HG02943 (cell line): ENCODE data around the gene EGR2.

Source experiments
- ATAC-seq: cut with Tn5 transposase; IDR thresholded peaks from one replicate; pipeline ENCODE4 v1.9.1; 2021; ENCODE audit warnings: mild to moderate bottlenecking, low read depth, moderate library complexity; ENCODE audit not compliant: unreplicated experiment

The EGR2 gene

DNA sequence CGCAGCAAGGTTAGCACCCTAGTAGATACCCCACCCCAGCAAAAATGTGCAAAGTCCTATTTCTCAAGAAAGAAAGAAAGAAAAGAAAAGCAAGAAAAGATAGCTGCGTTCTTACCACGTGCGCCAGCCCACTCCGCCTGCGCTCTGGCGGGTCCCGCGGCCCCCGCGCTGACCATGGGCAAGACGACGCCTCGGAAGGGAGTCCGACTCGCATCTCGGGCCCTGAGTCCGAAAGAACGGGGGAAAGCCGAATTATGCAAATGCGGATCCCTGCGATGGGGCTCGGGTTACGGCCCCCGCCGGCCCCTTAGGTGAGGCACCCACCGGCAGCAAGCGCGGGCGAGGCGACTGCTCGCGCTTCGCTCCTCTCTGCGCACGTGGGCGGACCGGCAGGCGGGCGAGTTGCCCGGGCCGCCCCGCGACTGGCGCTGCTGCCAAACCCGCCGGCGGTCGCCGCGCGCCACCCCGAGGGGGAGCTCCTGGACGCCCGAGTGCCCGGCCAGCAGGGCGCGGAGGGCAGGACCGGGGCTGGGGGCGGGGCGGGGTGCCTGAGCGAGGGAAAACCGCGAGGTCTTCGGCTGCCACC is 2.4 kb upstream of the EGR2 start:
- no peak for ATAC-seq

DNA sequence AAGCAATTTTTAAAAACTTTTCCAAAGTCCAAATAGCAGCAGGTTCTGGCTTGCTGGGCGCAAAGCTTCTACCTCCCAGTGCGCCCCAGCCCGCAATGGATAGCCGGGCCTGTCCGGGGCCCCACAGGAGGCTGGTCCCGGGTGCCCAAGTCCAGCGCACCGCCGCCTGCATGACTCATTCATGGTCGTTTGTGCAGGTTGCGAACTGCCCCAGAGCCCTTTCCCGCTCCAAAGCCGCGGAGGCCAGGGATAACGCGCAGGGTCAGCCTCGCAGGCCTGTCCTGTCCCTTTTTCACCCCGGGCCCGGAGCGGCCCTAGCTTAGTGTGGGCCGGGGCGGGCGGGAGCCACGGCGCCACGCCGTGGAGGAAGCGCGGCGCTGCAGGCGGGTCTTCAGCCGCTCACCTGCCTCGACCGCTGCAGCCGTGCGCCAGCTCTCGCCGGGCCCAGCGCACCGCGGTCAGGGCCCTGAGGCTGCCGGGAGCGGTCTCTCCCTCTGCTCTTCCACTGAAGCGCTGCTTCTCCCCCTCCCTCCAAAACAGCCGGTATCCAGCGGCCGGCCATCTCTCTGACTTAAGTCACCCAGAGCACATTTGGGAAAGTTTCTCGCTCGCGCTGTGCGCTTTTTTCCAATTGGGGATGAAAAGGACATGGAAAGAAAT is 1.7 kb upstream of the EGR2 start:
- peak; percentile 32 for ATAC-seq

DNA sequence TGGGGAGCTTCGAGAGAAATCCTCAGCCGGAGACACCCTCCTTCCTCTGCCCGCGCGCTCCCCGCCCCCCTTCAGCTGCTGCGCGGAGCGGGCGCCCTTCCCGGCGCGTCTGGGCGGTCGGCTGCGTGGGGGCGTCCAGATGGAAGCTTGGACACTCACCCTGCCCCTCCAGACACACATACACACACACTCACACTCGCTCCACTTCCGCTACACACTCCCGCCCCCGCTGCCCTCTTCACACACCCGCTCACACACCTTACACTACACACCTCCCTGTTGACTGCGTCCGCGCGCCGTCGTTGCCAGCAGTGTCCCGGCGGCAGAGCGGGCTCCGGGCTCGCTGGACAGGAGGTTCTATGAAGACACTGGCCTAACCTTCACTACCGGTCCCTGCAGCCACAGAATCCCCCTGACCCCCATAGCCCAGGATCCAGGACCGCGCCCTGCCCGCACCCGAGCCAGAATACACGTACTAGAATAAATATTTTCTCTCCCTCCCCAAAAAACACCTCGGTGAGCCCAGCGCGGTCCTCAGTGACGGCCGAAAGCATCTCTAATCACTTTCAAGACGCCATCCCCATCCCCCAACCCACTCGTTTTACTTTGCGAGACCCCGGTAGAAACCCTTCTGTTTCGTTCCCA is 1.1 kb upstream of the EGR2 start:
- peak; percentile 22 for ATAC-seq

DNA sequence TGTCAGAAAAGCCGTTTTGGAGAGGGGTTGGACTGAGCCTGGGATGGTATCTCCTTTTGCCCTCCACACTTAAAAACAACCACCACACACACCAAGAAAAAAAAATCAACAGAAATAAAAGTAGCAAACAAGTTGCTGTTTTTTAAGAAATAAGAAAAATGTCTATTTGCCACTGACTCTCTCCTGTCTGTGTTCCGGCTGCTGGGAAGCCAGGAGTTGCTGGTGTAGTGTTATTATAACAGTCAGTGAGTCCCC is 163 bp downstream of the EGR2 start:
- ATAC-seq, result no peak

DNA sequence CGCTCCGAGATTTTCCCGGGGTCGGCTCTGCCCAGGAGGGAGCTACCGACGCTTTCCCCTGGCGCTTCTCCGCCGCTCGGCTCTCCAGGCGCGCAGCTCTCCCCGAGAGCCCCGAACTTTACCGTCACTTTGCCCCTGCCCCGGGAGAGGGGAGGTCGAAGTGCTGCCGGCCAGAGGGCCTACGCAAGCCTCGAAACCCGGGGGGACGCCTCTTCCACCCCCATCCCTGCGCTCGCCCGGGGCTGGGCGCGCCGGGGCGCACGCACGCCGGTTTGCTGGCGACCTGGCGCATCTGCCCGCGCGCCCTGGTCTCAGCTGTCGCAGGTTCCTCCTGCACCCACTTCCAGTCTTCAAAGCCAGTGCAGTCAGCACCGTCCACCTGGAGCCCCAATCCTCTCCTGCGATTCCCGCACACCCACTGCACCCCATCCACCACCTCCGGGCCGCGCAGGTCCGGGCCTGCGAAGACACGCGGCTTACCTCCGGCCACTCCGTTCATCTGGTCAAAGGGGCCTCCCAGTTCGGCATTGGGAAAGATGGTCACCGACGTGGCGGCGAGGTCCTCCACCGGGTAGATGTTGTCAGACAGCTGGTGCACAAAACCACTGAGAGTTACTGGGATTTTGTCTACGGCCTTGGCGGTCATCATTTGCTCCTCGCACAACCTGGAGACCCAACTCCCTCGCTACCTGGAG is 638 bp downstream of the EGR2 start:
- ATAC-seq, result no peak

DNA sequence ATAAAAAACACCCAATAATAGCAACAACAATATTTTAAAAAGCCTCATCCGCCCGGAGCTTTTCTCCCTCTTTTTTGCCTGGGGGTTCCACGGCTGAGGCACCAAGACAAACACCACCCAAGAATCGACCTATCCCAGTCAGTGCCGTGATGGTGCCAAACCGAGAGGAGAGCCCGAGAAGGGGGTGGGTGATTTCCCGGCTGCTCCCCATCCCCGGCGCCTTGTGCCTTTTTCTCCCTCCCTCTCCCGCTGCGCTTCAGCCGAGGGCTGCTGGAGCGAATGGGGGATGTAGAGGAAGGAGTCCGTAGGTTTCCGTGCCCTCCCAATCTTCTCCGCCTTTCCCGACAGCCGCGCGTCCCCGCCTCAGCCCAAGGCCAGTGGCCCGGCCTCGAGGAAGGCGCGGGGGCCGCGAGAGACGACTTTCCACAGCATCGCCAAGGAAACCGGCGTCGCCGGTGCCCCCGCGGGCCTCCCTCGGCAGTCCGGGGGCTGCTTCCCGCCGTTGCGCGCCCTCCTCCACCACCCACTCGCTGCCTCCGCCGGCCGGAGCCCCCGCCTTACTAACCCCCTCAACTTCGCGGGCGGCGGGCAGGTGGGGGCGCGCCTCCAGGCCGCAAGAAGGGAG is 1.3 kb downstream of the EGR2 start:
- ATAC-seq, result no peak

DNA sequence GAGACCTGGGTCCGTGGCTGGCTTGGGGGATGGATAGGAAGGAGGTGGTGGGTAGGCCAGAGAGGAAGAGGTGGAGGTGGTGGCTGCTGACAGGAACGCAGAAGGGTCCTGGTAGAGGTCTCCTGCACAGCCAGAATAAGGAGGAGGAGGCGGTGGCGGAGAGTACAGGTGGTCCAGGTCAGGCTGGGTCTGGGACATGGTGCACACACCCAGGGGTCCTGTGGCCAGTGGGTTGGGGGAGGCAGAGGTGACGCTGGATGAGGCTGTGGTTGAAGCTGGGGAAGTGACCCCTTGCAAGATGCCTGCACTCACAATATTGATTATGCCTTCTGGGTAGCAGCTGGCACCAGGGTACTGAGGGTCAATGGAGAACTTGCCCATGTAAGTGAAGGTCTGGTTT is 2.2 kb downstream of the EGR2 start:
- no peak for ATAC-seq

DNA sequence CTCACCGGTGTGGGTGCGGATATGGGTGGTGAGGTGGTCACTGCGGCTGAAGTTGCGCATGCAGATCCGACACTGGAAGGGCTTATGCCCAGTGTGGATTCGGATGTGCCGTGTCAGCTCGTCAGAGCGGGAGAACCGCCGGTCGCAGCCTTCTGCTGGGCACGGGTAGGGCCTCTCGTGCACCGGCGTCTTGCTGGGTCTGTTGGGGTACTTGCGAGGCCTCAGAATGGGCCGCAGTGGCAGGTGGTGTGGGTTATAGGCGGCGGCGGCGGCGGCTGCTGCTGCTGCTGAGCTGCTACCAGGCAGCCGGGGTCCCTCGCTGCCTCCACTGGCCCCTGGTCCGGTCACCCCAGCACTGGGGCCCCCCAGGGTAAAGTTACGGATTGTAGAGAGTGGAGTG is 2.7 kb downstream of the EGR2 start:
- no peak for ATAC-seq

DNA sequence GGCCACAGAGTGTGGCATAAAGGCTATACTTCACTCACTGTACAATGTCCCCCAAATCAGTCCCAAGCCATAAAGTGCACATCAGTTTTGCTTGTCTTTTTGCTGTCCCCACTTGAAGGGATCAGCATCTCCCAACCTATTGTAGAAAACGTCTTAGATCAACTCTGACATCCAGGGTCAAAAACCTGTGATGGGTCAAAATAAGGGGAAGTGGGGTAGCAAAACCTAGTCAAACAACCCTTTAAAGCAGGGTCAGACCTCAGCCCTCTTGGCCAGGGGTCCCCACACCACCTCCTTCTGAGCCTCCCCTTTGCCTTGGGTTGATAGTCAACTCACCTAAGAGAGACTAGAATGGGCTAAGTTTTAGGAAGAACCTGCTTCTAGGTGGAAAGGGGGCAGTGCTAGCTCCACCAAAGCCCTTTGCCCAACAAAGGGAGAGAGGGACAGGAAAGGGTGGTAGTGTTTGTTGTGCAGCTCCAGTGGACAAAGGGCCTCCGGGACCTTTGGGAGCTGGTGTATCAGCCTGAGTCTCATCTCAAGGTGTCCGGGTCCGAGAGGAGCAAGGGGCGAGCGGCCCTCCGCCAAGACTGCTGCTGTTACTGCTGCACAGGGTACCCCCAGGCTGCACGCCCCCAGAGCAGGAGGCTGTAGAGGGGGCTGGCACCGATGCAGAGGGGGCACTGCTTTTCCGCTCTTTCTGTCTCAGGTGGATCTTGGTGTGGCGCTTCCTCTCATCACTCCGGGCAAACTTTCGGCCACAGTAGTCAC is 3.3 kb downstream of the EGR2 start:
- no peak for ATAC-seq

DNA sequence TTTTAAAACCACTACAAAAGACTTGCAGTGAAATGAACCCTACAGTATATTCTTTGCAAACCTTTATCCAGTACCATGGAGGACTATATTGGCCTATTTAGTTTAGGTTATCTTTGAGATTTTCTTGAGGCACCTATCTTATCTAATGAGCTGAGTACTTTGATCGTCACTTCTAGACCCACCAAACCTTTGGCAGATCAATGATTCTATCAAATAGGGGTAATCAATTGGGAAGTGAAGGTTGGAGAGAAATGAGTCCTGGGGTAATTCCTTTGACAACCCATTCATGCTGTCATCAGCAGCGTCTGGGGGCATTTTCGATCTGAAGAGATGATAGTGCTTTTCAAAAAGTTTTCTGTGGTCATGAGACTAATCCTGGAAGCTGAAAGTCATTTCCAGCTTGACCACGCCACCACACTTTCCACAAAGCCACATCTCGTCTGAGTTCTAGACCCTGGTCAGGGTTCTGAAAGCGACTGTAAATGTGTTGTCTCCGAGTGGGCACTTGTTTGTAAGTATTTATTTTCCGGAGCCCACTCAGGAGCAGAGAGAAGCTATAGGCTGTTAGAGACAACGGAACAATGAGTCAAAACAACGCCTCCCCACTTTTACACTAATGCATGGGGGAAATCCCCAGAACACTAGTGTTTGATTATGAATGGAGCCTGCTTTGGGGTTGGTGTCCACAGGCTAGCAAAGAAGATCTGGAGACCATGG is 4.8 kb downstream of the EGR2 start:
- ATAC-seq, result no peak

DNA sequence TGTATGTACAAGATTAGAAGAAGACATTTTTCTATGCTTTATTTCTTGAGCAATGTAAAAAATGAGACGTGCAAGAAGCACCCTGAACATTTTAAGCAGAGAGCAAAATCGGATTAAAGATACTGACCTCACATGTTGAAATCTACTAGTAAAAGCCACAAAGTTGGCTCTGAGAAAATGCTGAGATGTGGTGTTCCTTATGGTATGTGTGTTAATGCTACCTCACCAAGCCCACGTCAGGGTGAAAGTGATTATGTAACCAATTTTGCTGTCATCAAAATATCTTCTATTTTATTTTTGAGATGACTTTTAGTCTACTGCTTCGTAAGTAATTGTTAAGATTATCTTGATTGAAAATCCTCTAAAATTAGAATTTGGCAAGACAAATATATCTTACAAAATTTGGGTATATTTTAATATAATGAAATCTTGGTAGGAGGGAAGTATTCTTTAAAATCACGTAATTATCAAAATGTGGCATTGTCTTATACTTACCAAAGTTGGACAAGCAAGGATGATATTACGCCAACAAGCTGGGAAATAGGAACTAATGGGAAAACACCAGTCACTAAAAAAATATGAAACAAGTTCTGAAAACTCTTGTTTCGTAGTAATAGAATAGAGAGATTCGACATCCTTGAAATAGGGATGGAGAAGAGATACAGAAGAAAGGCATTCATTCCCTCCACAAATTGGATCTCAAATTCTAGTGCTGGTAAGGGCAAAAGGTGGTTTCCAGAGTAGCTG is 5.8 kb downstream of the EGR2 start:
- ATAC-seq, result no peak

DNA sequence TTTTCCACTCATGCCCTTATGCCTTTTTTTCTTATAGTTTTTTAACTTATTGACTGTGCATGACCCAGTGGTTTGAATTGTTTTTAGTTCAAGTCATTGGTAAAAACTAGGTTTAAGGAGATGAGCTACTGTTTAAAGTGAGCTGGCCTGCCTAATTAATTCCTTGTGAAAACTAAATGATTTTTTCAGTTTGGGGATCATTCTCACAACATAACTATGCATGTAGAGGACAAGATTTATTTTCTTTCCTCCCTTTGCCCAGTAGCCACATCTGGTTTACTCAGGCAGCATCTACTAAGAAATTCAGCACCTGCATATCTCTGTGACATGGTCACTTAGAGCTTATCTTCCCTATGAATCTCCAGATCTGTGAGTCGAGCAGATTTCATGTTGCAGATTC is 9.9 kb downstream of the EGR2 start:
- ATAC-seq, result no peak

DNA sequence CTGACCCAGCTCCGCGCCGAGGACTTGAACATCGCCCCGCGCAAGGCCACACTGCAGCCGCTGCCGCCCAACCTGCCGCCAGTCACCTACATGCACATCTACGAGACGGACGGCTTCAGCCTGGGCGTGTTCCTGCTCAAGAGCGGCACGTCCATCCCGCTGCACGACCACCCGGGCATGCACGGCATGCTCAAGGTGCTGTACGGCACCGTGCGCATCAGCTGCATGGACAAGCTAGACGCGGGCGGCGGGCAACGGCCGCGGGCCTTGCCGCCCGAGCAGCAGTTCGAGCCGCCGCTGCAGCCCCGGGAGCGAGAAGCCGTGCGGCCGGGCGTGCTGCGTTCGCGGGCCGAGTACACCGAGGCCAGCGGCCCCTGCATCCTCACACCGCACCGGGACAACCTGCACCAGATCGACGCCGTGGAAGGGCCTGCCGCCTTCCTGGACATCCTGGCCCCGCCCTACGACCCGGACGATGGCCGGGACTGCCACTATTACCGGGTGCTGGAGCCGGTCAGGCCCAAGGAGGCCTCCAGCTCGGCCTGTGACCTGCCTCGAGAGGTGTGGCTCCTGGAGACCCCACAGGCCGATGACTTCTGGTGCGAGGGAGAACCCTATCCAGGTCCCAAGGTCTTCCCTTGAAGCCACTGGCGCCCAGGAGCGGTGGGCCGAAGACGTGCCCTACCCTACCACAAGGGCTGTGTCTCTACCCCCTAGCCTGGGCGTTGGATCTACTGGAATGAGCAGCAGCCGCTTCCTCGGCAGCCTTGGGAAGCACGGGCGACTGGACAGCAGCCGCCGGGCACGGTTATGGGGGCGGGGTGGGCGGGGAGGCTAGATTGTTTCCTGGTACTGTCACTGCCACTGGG is 10.7 kb downstream of the EGR2 start:
- peak; percentile 24 for ATAC-seq

DNA sequence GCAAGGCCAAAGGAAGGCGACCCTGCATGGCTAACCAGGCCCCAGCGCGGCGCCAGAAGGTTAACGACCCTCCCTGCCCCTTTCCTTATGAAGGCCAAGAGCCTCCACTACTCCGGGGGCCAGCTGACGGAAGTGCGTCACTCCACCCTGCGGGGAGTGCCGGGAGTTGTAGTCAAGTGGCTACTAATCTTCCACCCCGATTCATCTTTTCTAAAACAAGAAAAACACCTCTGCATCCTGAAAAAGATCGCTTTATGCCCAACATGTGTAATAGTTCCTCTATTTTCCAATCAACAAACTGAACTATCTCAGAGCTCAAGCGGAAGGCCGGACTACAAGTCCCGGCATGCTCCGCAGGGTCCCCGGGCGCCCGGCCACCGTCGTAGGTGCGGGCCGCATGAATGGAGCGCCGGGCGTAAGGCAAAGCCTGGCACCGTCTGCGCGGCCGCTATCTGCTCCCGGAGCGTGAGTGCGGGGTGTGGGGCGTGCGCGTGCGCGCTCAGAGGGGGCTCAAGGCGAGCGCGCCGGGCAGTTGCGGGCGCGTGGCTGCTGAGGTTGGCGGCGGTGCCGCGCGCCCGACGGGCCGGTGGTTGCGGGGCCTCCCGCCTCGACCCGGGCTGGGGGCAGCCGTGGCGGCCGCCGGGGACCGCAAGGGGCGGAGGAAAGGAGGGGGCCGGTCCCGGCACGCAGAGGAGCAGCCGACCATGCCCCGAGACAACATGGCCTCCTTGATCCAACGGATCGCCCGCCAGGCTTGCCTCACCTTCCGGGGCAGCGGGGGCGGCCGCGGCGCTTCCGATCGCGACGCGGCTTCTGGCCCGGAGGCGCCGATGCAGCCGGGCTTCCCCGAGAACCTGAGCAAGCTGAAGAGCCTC is 11.6 kb downstream of the EGR2 start, which contains the start of gene ADO:
ADO (plus strand) TSS at position 365 of the 875 bp plus-strand sequence; CDS start at position 705, 340 bp downstream.
- ATAC-seq, result peak; percentile 88

DNA sequence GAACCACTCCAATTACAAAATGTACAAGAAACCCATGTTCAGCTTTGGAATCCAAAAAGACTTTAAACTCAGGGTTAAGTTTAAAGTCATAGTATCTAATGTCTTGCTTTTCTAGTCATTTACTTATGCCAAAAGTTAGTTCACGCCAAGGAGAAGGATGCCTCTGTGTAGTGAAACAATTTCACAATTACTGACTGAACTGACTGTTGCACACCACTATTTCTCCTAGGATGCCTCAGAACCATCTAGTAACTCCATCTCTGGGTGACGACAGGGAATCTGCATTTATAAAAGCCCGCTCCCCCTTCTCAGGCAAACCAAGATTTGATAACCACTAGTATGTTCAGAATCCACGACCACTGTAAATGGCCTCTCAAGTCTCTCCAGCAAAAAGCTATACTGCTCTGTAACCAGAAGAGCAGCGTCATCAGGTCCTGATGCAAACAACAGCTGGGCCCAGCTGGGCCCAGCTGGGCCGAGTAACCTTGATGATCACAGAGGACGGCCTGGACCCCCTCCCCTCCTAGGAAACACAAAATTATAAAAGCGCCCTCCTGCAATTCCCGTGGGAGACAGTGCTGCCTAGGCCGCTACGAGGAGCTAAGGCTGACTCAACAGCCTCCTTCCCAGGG is 12.3 kb downstream of the EGR2 start:
- ATAC-seq, result no peak

DNA sequence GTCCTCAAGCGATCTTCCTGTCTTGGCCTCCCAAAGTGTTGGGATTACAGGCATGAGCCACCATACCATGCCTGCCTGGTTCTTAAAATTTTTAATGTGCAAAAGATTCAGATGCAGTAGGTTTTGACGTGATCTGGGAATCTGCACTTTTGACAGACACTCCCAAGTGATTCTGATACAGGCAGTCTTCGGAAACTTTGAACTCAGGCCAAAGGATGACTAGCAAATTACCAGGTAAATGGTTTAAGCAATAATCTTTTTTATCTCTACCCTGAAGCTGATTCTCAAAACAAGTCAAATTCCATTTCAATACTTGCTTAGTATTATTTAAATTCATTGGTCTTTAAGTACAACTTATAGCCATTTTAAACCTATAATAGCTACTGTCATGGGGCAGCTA is 14.3 kb downstream of the EGR2 start:
- ATAC-seq, result no peak

DNA sequence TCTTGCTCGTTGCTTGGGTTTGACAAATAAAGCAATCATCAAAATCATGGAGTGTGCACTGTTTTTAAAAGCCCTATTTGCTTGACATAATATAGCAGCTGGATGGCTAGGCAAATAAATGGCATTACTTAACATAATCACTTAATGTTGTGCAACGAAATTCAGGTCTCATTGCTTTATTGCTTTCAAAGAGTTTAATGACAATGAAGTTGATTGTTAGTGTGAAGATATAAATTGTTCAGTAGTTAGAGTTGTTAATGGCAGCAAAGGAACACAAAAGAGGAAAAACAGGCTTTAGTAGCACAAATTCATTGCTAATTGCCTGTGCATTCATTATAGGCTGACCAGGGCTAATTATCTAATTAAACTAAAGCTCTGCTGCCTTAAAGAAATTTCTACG is 19.3 kb downstream of the EGR2 start:
- ATAC-seq, result no peak
